Body of pancreas (tissue), 4 donors: ENCODE measurements around the gene UQCRFS1. TPM values are rescaled to one million over a fixed set of nuclear protein-coding genes. Genes with fewer than 3 reads are reported as not detected.
A peak's percentile ranks its signal among the peaks of the same experiment; 100 is the strongest.

Experiments
- ATAC-seq: fragments of 150-250 bp; one replicate; pipeline ENCODE4 v1.9.1; 2016
- DNase-seq, 4 donors: peaks; one replicate each; pipeline ENCODE4 v3.0.0-alpha.2; 2019
- H3K27ac ChIP-seq, 4 donors: fragments of 200-600 bp; sonication (generic); 1 replicate in 3 of 4; 2 replicates in 1 of 4; pipeline versions ENCODE4 v1.5.1 to v1.6.1; 2016 to 2019; ENCODE audit warnings: mild to moderate bottlenecking in 1 of 4, mixed read lengths in 1 of 4, moderate library complexity in 1 of 4
- H3K27me3 ChIP-seq, 2 donors: fragments of 200-600 bp; sonication (generic); one replicate each; pipeline ENCODE4 v1.6.0; 2016; ENCODE audit warnings: mild to moderate bottlenecking in 1 of 2
- H3K36me3 ChIP-seq, 2 donors: fragments of 200-600 bp; sonication (generic); replicated peaks in 1 of 2; 2 replicates each; pipeline ENCODE4 v1.5.1; 2016; ENCODE audit warnings: low read depth in 2 of 2; ENCODE audit not compliant: insufficient read depth in 1 of 2
- H3K4me1 ChIP-seq: fragments of 200-600 bp; sonication (generic); one replicate; pipeline ENCODE4 v1.6.0; 2016
- H3K4me3 ChIP-seq, 2 donors: fragments of 200-600 bp; sonication (generic); 1 replicate in 1 of 2; 2 replicates in 1 of 2; pipeline ENCODE4 v1.5.1; 2016 to 2019
- H3K9me3 ChIP-seq, 3 donors: fragments of 200-600 bp; sonication (generic); 1 replicate in 2 of 3; 2 replicates in 1 of 3; pipeline ENCODE4 v1.5.1; 2016
- POLR2A ChIP-seq, 3 donors: fragments of 450-650 bp; IDR thresholded peaks; one replicate each; pipeline ENCODE4 v1.6.1; 2016; ENCODE audit warnings: antibody characterized with exemption in 3 of 3, mild to moderate bottlenecking in 2 of 3
- WGBS, 2 donors: methylation state at CpG; one replicate each; pipeline ENCODE4 v1.1.5; 2017; 5-methylcytosine and 5-hydroxymethylcytosine counted together
- intact Hi-C: fragments of 100-400 bp; cut with DNase I; formaldehyde crosslinking; loops from one replicate; pipeline ENCODE4 v1.15.1; 2023
- total RNA-seq, 2 donors: library from RNA; depleted of rRNA; stranded (reverse); fragments of >200 nt; gene quantifications; one replicate each; pipeline ENCODE4 v1.1.0, GENCODE V29; 2016
- TF ChIP-seq, protein P1 (sequence below), 7 experiments: fragments of 450-650 bp in 4 of 7; fragments of 200-600 bp in 3 of 7; sonication (generic) in 3 of 7; IDR thresholded peaks; one replicate each; pipeline ENCODE4 v1.5.1; 2016 to 2019; ENCODE audit warnings: antibody characterized with exemption in 7 of 7

The UQCRFS1 gene
- total RNA-seq: 10 to 100 TPM; 12.5 to 15.3 TPM

DNA sequence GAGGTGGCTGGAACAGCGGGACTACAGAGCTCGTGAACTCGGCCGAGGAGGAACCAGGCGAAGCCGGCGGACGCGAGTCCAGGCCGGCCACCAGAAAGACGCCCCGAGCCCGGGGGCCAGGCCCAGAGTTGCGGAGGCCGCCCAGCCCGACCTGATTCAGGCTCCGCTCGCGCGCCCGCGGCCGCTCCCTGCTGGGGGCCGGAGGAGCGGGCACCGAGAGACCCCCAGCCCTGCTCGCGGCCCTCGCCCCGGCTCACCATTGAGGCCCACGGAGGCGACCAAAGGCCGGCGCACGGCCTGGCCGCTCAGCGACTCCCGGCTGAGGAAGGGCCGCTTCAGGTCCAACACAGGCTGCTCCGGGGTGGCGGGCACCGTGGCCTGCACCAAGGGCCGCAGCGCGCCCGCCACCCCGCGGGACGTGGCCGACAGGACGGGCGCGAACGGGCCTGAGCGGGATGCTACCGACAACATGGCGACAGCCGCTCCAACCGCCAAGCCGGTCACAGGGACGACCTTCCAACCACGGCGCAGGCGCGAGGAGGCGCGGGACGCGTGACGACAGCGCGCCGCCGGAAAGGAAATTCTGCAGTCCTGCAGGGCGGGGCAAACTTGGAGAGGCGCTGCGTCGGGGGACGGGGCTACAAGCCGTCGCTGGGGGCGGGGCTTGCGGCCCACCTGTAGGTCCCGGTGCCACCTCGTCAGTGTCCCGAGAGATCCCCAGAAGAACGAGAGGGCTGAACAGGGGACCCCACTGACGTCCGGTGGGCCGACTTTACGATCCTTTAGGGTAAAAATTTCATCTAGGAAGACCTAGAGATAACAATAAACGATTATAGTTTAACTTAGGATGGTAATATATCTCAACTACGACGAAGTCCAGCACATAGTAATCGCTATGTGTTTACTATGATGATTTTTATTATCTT, at the start of gene UQCRFS1:
UQCRFS1 (minus strand) TSS at position 504 of the 926 bp plus-strand sequence; CDS start at position 471, 33 bp downstream.
- DNase-seq: peak; percentile 95 to 96 (median 96)
- Histone ChIP-seq H3K27me3 (no peaks in the 10 kb centered on the region), H3K9me3 (no peaks in the 10 kb centered on the region), H3K4me3 (peak within 1 kb of the TSS; percentile 43 to 44), H3K27ac (peak within 1 kb of the TSS; percentile 68 to 93 (median 88)), H3K4me1 (peaks cover 28% of the 10 kb centered on the region), H3K36me3 (no peaks in the 10 kb centered on the region)
- peak; percentile 98 for ATAC-seq
- intact Hi-C loops: loop anchor here (10.0 kb wide), 1 partner anchor 452 kb away; the partner anchor contains the start of gene PLEKHF1
- peak; percentile 85 to 88 (median 86) for TF ChIP-seq POLR2A (IDR thresholded peaks at IDR 0.05)
- TF ChIP-seq, protein P1, sequence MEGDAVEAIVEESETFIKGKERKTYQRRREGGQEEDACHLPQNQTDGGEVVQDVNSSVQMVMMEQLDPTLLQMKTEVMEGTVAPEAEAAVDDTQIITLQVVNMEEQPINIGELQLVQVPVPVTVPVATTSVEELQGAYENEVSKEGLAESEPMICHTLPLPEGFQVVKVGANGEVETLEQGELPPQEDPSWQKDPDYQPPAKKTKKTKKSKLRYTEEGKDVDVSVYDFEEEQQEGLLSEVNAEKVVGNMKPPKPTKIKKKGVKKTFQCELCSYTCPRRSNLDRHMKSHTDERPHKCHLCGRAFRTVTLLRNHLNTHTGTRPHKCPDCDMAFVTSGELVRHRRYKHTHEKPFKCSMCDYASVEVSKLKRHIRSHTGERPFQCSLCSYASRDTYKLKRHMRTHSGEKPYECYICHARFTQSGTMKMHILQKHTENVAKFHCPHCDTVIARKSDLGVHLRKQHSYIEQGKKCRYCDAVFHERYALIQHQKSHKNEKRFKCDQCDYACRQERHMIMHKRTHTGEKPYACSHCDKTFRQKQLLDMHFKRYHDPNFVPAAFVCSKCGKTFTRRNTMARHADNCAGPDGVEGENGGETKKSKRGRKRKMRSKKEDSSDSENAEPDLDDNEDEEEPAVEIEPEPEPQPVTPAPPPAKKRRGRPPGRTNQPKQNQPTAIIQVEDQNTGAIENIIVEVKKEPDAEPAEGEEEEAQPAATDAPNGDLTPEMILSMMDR (IDR thresholded peaks at IDR 0.05): peak in 1 of 7 experiments; percentile 6
- 1 to 3% methylated on average over 7 to 71 of the region's 95 CpGs for WGBS, 2 donors

DNA sequence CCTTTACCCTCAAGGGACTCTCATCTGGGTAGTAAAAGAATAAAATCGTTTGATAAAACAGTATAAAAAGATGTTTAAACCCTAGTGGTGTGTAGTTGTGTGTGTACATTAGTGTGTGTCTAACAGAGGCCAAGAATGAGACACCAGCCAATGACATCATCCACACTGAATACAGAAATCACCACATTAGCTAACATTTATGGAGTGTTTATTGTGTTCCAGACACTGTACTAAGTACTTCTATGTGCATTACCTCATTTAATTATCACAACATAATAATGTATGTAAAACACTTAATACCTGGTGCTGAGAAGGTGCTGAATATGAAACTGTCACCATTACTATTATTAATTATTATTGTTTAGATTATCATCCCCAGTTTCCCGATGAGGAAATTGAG, 49.1 kb upstream of the UQCRFS1 start:
- WGBS, 2 donors: 41 to 47% methylated on average over 2 of the region's 2 CpGs
- TF ChIP-seq, protein P1 (IDR thresholded peaks at IDR 0.05): no peak
- TF ChIP-seq POLR2A (IDR thresholded peaks at IDR 0.05): no peak
- DNase-seq: no peak
- Histone ChIP-seq H3K36me3 (no peaks in the 10 kb centered on the region), H3K4me1 (no peaks in the 10 kb centered on the region), H3K4me3 (no peak overlapping the region), H3K9me3 (no peaks in the 10 kb centered on the region), H3K27me3 (no peaks in the 10 kb centered on the region), H3K27ac (no peak overlapping the region)
- no peak for ATAC-seq
- intact Hi-C loops: no loop called here

DNA sequence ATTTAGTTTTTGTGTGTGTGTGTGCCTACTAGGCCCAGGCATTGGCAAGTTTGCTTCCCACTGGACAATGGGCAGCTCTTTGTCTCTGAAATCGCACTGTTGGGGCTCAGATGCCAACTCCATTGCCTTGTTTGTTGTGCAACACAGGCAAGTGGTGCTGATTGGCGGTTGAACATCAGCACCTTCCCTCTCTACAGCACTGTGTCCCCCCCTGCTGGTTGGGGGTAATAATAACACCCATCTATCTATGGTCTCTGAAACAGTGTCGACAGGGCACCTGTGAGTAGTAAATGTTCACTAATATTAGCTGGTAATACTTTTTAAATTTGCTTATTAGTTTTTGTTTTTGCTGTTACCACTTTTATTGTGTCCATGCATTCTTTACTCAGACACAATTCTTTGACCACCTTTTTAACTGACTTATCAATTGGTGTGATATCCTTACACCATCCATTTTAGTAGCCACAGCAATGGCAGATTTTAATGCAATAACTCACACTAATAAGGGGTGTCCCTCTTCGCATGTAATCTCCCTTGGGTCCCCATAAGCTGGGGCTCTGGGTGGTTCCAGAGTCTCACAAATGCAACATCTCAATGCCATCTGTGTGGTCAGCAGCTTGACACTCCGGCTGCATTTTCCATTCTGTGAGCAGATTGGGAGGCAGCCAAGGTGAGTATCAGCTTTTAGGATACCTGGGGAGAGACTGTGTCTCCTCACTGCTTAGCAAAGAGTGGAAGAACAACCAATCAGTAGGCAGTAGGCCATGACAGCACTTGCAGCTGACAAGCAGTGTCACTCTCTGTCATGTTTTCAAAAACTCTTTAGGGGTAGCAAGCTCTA, 47.7 kb upstream of the UQCRFS1 start:
- Histone ChIP-seq H3K4me3 (no peak overlapping the region), H3K9me3 (no peaks in the 10 kb centered on the region), H3K27me3 (no peaks in the 10 kb centered on the region), H3K36me3 (no peaks in the 10 kb centered on the region), H3K27ac (no peak overlapping the region), H3K4me1 (no peaks in the 10 kb centered on the region)
- TF ChIP-seq, protein P1 (IDR thresholded peaks at IDR 0.05): peak in 2 of 7 experiments; percentile 18 to 36
- TF ChIP-seq POLR2A (IDR thresholded peaks at IDR 0.05): no peak
- ATAC-seq (no peak), DNase-seq (peak in 1 of 4 donors; percentile 13)
- WGBS, 2 donors: 52 to 71% methylated on average over 5 of the region's 5 CpGs
- intact Hi-C loops: no loop called here

DNA sequence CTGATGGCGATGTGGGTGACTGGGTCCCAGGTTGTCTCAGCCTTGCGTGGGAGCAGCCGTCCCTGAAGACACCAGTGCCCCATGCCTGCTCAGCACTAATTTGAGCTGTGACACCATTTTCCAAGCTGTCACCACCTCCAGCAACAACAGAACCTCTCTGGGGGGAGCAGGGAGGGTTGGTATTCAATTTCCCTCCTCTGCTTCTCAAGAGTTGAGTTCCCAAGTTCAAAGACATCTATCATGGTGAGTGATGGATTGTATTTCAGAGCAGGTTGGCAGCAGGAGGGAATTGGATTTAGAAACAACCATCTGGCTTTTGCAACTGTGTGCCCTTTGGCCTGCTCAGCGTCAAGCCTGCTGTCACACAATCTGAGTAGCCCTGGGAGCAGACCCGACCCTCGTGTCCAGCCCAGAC, 46.9 kb upstream of the UQCRFS1 start:
- H3K4me1 ChIP-seq: no peaks in the 10 kb centered on the region
- TF ChIP-seq POLR2A (IDR thresholded peaks at IDR 0.05): no peak
- TF ChIP-seq, protein P1 (IDR thresholded peaks at IDR 0.05): no peak
- intact Hi-C loops: no loop called here
- DNase-seq: no peak
- ATAC-seq: no peak
- WGBS, 2 donors: 49 to 74% methylated on average over 6 of the region's 6 CpGs
- H3K36me3 ChIP-seq: no peaks in the 10 kb centered on the region
- no peak overlapping the region for H3K4me3 ChIP-seq
- H3K27me3 ChIP-seq: no peaks in the 10 kb centered on the region
- H3K9me3 ChIP-seq: no peaks in the 10 kb centered on the region
- no peak overlapping the region for H3K27ac ChIP-seq
